GM19099 (cell line): ENCODE measurements around the gene RSAD2.

ENCODE experiments used
- POLR2A ChIP-seq: IDR thresholded peaks from 3 replicates; pipeline ENCODE4 v1.6.1; 2011; ENCODE audit warnings: low read depth; ENCODE audit not compliant: insufficient read length; ENCODE audit errors: extremely low read depth

The RSAD2 gene

DNA sequence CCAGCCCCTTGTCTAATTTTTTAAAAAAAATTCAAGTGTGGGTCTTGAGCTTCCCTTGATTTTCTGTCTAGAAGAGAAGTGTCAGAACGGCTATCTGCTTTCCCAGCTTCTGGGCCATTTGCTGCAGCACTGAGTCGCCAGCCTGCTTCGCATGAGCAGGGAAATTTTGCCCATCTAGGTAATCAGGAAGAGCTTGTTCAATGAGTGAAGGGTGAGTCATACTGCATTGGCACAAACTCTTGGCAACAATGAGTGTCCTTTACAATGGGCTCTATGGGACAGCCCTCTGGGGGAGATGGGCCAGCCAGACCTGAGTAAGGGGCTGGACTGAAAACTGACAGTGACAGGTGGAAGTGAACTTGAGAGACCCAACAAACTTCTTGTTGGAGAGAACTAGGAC lies 37.3 kb downstream of the RSAD2 start:
- no peak for TF ChIP-seq POLR2A

DNA sequence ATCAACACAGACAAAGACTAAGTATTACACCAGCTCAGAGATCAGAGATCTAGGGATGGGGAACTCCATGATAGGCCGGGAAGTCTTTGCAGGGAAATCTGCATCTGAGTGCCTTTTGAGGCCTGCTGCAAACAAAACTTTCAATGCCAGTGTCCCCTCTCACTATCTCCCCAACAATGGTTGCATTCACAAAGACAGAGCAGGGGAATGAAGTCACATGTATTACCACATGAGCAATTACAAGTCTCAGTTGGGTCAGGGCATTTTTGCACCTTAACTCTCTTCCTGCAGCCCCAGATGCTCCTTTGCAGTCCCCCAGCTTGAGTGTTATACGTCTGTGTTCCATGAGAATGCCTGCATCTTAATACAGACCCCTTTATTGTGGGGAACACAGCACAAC lies 37.8 kb downstream of the RSAD2 start:
- TF ChIP-seq POLR2A, result no peak

DNA sequence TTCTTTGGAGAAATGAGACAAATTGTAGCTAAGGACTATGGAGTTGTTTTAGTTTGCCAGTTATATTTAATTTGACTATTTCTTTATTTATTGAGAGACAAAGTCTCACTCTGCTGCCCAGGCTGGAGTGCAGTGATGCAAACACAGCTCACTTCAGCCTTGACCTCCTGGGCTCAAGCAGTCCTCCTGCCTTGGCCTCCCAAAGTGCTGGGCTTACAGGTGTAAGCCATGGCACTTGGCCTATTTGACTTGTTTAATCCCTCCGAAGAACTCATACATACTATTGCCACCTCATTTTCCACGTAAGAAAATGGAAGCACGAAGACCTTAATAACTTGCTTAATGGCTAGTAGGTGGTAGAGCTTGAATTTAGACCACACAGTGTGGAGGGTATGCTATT lies 38.6 kb downstream of the RSAD2 start:
- TF ChIP-seq POLR2A, result no peak

DNA sequence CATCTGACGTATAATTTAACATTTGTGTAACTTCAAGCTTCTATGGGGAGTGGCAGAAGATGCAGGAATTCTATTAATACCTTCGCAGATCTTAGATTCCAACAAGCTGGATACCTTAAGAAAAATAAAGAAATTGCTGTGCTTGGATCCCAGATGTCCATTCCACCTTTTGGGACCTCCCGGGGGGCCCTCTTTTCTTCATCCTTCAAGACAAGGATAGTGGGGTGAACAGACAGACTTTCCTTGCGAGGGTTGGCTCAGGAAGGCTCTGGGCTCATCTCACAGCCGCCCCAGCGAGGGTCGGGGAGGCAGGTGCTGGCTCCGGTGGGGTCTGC lies 39.1 kb downstream of the RSAD2 start:
- TF ChIP-seq POLR2A, result no peak

DNA sequence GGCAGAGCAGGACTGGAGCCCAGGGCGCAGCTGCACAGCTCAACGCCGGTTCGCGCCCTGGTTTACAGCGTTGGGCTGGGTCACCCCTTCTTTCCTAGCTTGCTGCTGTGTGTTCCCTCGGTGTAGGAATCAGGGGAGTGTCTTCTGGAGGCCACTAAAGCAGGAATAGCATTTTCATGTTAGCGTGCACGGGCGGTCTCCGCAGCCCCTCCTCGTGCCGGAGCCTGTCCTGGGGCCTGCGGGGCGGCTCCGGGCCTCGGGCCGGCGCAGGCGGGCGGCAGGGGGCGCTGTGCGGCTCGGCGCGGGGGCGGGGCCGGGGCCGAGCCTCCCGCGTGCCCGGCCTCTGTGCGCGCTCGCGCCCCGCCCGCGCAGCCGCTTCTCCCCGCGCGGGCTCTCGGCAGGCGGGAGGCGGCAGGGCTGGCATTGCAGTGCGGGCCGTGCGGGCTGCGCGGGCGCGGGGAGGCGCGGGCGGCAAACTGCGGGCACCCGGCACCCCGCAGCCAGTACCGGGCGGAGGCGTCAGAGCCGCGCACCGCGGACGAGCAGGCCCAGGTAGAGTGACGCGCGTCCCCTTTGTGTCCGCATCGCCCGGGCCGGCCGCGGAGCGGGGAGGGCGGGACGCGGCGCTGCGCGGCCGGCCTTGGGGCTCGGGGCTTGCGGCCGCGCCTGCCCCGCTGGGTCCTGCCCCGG lies 39.6 kb downstream of the RSAD2 start, which contains the start of gene RNF144A:
Gene RNF144A (plus strand): TSS at position 342 of the 690 bp plus-strand sequence. CDS start 79,515 bp downstream, outside the sequence.
- no peak for TF ChIP-seq POLR2A

DNA sequence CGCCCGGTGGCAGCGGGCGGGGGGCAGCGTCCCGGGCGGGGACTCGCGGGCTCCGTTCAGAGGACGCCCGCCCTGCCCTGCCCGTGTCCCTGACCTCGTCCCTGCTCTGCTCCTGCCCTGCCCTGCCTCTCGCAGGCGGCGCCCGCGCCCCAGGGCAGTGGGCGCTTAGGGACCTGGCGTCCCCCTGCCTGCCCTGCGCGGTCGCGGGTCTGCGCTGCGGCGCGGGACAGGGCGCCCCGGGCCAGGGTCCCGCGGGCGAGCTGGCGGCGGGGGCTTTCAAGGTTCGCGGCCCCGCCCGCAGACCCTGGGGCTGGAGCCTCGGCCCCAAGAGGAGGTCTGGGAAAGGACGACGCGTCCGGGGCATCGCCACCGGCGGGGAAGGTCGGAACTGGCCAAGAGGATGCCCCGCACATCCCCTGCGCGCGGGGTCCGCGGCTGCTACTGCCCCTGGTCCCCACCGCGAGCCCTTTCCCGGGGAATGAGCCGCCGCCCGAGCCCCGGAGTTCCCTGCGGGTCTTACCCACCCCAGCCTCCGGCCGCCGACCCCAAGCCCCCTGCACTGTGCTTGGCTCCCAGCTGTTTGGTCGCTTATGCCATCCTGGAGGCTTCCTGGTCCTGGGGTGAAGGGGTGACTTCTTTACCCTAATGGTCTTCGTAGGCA lies 40.3 kb downstream of the RSAD2 start:
- TF ChIP-seq POLR2A, result no peak

DNA sequence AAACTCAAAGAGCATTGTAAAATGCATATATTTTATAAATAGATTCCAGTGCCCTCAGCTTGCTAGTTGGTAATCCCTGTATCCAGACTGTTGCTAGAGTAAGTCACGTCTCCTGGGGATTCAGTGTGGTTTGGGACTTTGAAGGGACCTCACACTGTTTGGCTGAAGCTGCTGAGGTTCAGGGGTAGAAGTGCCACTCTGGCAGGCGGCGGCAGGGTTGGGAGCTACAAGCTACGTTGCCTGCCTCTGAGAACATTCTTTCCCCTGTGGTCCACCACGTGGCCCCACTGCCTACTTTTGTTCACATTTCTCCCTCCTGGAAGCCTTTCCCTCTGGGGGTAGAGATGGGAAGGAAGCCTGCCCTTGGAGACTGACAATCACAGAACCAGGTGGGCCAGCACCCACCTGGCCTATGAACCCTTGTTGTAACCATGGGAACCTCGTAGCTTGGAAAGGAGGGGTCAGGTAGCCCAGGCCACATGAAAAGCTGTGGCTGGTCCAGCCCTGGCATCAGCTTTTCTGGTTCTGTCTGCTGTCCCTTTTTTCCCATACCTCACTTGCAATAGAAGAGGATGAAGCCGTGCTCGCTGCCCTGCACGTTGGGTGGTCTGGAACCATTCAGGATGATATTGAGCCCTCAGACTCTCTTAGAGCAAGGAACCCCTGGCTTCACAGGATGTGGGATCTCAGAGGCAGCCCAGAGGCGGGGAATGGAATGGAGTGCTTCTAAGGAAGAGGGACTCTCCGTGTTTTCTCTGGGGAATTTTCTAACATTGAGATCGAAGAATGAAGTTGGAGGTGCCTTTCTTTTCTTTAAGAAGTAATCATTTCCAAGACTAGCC lies 42.5 kb downstream of the RSAD2 start:
- TF ChIP-seq POLR2A, result no peak

DNA sequence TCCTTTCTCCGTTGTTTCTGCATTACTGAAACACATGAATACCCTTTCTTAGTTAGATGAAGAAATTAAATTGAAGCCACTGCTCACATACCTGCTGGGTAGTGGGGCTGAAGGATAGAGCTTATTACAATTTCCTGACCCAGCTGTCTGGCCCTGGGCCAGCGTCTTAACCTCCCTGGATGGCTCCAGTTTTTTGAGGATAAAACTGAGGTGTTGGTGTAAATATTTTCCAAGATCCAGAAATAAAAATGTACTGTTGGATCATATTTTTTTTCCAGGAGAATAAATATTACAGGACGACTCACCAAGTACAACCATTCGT lies 43.1 kb downstream of the RSAD2 start:
- TF ChIP-seq POLR2A, result no peak

DNA sequence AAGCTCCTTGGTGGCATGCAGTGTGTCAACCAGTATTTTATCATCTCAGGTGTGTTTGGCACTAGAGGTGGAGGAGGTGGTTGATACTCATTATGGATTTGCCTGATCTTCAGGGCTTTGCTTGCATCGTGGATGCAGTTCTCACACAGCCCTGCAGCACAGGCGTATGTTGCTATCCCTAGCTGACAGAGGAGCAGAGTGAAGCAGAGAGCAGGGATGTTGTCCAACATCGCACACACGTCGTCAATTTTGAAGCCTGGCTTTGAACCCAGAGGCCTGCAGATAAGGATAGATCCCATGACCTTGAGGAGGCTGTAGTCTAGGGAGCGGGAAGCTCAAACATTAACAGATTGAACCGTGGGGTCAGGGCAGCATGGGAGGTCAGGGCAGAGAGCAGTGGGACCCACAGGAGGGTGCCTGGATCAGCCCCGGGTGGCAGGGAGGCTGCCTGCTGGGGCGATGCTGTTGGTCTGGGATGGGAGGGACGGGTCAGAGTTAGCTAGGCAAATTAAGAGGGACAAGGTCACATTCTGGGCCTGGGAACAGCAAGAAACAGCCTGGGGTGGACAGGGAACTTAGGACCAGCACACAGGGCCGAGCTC lies 43.8 kb downstream of the RSAD2 start:
- no peak for TF ChIP-seq POLR2A

DNA sequence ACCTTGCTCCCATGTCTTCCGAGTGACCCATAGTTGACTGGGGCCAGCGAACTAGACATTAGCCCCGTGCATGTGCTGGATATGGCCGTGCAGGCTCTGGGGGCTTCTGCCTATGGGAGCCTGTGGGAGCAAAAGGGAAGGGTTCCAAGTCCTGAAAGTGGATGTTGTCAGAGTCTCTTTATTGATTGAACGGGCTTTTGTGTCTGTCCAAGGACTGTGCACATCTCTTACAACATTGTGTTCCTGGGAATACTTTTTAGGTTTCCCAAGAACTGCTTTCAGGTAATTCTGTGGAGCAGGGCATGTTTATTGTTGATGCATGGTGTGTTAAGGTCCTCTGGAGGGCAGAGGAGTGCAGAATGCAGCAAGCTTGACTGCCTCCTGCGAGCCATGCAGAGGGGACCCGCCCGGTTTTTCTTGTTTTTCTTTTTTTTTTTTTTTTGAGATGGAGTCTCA lies 44.7 kb downstream of the RSAD2 start:
- TF ChIP-seq POLR2A, result no peak

DNA sequence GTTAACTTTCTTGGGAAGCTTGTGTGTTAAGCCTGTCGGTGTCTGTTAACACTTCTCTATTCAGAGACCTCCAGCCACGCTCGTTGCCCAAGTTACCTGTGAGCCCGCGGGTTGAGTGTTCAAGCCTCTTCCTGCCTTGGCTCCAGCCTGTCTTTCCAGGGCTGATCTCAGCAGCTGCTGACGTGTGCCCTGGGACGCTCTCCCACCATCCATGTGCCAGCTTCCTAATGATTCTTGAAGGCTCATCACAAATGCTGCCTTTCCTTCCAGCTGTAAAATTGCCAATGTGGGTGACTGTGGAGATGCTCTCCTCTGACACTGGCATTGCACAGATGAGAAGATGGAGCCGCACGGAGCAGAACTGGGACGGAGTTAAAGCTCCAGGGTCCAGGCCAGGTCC lies 45.7 kb downstream of the RSAD2 start:
- no peak for TF ChIP-seq POLR2A

DNA sequence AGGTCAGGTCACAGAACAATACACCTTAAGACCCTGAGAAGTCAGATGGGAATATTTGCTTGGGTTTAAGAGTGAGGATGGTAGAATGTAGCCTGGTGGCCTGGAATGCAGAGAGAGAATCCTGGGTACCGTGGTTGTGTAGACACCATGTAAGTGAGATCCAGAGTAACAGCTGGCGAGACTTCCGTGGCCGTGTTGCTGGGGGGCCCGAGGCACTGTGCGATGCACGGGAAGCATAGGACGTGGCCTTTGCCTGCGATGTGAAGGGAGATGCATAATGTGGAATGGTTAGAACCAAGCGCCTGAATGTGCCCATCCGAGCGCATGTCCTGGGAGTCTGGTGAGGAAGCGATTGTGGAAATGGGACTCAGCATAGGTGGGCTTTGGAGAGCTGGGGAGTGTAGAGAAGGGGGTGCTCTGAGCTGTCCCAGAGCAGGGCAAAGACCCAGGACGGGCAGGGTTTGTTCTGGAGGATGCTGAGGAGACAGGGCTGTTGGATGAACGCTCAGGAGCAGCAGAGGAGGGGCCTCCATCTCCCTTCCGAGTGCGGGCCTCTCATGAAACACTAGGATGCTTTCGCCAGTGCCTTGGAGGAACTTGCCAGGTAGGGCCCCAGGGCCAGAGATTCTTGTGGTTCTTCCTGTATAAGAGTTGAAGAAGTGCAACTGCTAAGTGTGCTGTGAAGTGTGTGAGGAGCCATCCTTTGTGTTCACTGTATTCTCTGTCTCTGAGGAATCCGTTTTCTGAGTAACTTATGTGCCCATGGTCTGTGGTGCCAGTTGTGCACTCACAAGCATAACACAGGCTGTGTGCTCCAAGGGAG lies 46.7 kb downstream of the RSAD2 start:
- TF ChIP-seq POLR2A, result no peak

DNA sequence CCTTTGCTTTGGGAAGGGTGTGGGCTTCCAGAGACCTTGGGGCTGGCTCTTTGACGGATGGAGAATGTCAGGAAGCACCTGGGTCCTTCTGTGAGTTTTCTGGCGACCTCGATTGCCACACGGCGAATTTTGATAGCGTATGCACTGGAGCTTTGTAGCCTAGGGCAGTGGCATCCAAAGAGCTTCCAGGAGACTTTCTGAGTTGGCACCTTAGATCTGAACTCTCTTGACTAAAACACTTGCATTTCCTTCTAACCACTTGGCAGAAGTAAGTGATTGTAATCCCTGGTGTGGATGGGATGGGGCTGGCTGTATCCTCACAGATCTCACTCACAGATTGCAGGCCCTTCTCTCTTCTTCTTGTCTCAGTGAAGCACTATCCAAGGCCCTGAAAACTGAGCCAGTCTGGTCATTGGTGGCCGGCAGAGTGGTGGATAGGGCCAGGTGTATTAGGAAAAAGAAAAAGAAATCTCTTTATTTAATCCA lies 47.4 kb downstream of the RSAD2 start:
- no peak for TF ChIP-seq POLR2A

DNA sequence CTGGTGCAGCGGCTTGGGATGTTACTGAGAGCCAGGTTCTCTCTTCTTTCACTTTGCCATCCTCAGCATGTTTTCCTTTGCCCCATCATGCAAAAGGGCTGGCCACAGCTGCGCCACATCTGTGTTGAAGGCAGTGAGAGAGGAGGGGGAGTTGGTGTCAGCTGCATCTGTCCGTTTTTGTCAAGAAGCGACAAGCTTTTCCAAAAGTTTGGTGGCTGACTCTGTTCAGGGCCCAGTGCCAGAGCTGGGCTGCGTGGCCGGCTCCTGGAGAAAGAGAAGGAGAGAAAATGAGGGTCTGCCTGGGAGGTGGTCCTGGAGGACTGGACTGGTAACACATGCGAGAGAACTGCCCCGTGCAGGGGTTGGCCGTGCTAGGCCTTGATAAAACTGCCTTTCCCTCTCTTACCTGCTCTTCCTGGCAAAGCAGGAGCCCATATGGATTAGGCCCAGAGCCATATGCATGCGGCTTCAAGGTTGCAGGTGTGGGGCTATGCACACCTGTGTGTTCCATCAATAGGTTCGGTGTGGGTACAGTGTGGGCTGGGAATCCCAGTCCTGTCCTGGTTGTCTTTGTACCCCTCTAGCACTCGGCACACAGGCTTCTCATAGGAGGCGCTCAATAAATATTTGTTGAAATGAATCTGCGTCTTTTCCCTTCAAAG lies 48.6 kb downstream of the RSAD2 start:
- no peak for TF ChIP-seq POLR2A
